Measurements from ENCODE around the gene KDM1B.

KDM1B gene

GRCh38 chr6:18264219-18264922 is 109.1 kb downstream of the KDM1B start, which contains the start of gene DEK (continued):
- TF ChIP-seq ZNF48 (tag by site-specific recombination; IDR thresholded peaks at IDR 0.05) (no peak), ZNF701 (tag by site-specific recombination; IDR thresholded peaks at IDR 0.05) (no peak), PRDM1 (tag by site-specific recombination; IDR thresholded peaks at IDR 0.05) (no peak), SP2 (tag by site-specific recombination; IDR thresholded peaks at IDR 0.05) (peak; percentile 39), KLF7 (tag by site-specific recombination; IDR thresholded peaks at IDR 0.05; ENCODE audit: borderline replicate concordance) (no peak), KLF10 (tag by site-specific recombination; IDR thresholded peaks at IDR 0.05) (0 out of 2 replicates have a peak, but pooled peaks have one; percentile 32), ZNF366 (tag by site-specific recombination; conservative IDR thresholded peaks at IDR 0.05) (0 out of 2 replicates have a peak, but pooled peaks have one; percentile 11), ZSCAN30 (tag by site-specific recombination; IDR thresholded peaks at IDR 0.05) (peak; percentile 55), BCL11B (tag by site-specific recombination; IDR thresholded peaks at IDR 0.05; ENCODE audit: low read depth) (no peak), ZNF629 (tag by site-specific recombination; IDR thresholded peaks at IDR 0.05) (no peak), ZNF311 (tag by site-specific recombination; IDR thresholded peaks at IDR 0.05; ENCODE audit: borderline replicate concordance) (no peak), MYNN (tag by site-specific recombination; IDR thresholded peaks at IDR 0.05; ENCODE audit: borderline replicate concordance) (no peak), ZNF600 (tag by site-specific recombination; IDR thresholded peaks at IDR 0.05) (no peak), ZNF626 (tag by site-specific recombination; IDR thresholded peaks at IDR 0.05) (no peak), PBX3 (CRISPR knock-in tag; IDR thresholded peaks at IDR 0.05) (no peak; the same call in 1 of the 2 replicates), ZXDB (tag by site-specific recombination; IDR thresholded peaks at IDR 0.05) (peak; percentile 70; the same call in 1 of the 2 replicates), ZSCAN5A (tag by site-specific recombination; IDR thresholded peaks at IDR 0.05) (no peak), ZNF561 (tag by site-specific recombination; IDR thresholded peaks at IDR 0.05; ENCODE audit: borderline replicate concordance) (peak; percentile 16; the same call in 1 of the 2 replicates), ZNF747 (tag by site-specific recombination; IDR thresholded peaks at IDR 0.05) (no peak), ZNF184 (tag by site-specific recombination; IDR thresholded peaks at IDR 0.05) (no peak), ZFP41 (tag by site-specific recombination; IDR thresholded peaks at IDR 0.05; ENCODE audit: borderline replicate concordance) (no peak), HOXC10 (CRISPR knock-in tag; IDR thresholded peaks at IDR 0.05) (0 out of 2 replicates have a peak, but pooled peaks have one; percentile 69), ZNF423 (tag by site-specific recombination; IDR thresholded peaks at IDR 0.05) (no peak), ZNF335 (tag by site-specific recombination; conservative IDR thresholded peaks at IDR 0.05) (no peak), ZNF776 (tag by site-specific recombination; IDR thresholded peaks at IDR 0.05; ENCODE audit: borderline replicate concordance) (no peak)
- TF ChIP-seq, protein P1, sequence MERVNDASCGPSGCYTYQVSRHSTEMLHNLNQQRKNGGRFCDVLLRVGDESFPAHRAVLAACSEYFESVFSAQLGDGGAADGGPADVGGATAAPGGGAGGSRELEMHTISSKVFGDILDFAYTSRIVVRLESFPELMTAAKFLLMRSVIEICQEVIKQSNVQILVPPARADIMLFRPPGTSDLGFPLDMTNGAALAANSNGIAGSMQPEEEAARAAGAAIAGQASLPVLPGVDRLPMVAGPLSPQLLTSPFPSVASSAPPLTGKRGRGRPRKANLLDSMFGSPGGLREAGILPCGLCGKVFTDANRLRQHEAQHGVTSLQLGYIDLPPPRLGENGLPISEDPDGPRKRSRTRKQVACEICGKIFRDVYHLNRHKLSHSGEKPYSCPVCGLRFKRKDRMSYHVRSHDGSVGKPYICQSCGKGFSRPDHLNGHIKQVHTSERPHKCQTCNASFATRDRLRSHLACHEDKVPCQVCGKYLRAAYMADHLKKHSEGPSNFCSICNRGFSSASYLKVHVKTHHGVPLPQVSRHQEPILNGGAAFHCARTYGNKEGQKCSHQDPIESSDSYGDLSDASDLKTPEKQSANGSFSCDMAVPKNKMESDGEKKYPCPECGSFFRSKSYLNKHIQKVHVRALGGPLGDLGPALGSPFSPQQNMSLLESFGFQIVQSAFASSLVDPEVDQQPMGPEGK (tag by site-specific recombination; IDR thresholded peaks at IDR 0.05) = peak; percentile 59
- TF ChIP-seq, protein P2, sequence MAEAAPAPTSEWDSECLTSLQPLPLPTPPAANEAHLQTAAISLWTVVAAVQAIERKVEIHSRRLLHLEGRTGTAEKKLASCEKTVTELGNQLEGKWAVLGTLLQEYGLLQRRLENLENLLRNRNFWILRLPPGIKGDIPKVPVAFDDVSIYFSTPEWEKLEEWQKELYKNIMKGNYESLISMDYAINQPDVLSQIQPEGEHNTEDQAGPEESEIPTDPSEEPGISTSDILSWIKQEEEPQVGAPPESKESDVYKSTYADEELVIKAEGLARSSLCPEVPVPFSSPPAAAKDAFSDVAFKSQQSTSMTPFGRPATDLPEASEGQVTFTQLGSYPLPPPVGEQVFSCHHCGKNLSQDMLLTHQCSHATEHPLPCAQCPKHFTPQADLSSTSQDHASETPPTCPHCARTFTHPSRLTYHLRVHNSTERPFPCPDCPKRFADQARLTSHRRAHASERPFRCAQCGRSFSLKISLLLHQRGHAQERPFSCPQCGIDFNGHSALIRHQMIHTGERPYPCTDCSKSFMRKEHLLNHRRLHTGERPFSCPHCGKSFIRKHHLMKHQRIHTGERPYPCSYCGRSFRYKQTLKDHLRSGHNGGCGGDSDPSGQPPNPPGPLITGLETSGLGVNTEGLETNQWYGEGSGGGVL (tag by site-specific recombination; IDR thresholded peaks at IDR 0.05) = no peak
- TF ChIP-seq, protein P3, sequence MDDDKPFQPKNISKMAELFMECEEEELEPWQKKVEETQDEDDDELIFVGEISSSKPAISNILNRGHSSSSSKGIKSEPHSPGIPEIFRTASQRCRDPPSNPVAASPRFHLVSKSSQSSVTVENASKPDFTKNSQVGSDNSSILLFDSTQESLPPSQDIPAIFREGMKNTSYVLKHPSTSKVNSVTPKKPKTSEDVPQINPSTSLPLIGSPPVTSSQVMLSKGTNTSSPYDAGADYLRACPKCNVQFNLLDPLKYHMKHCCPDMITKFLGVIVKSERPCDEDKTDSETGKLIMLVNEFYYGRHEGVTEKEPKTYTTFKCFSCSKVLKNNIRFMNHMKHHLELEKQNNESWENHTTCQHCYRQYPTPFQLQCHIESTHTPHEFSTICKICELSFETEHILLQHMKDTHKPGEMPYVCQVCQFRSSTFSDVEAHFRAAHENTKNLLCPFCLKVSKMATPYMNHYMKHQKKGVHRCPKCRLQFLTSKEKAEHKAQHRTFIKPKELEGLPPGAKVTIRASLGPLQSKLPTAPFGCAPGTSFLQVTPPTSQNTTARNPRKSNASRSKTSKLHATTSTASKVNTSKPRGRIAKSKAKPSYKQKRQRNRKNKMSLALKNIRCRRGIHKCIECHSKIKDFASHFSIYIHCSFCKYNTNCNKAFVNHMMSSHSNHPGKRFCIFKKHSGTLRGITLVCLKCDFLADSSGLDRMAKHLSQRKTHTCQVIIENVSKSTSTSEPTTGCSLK (tag by site-specific recombination; IDR thresholded peaks at IDR 0.05) = no peak
- TF ChIP-seq, protein P4, sequence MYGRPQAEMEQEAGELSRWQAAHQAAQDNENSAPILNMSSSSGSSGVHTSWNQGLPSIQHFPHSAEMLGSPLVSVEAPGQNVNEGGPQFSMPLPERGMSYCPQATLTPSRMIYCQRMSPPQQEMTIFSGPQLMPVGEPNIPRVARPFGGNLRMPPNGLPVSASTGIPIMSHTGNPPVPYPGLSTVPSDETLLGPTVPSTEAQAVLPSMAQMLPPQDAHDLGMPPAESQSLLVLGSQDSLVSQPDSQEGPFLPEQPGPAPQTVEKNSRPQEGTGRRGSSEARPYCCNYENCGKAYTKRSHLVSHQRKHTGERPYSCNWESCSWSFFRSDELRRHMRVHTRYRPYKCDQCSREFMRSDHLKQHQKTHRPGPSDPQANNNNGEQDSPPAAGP (tag by site-specific recombination; IDR thresholded peaks at IDR 0.05) = 0 out of 2 replicates have a peak, but pooled peaks have one; percentile 27
